GM18498 (cell line): Measurements from ENCODE around the gene CCSER1.

ENCODE experiments used
- ATAC-seq: cut with Tn5 transposase; IDR thresholded peaks from one replicate; pipeline ENCODE4 v1.9.1; 2021; ENCODE audit warnings: mild to moderate bottlenecking, moderate library complexity; ENCODE audit not compliant: unreplicated experiment

Gene CCSER1

DNA sequence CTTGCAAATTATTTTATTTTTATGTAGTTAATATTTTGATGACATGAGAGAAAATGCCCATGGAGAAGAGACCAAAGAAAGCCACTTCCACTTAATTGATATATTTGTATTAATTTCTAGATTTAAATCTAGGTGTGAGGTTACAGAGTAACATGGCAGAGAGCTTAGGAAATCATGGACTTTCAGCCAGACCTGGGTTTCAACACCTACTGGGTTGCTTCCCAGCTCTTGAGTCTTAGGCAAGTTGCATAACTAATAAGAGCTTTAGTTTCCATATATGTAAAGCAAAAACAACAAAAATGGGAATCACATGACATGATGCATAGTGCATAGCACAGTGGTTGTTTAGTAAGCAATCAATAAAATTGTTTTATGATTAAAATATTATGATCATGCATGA lies 413.3 kb downstream of the CCSER1 start:
- no peak for ATAC-seq

DNA sequence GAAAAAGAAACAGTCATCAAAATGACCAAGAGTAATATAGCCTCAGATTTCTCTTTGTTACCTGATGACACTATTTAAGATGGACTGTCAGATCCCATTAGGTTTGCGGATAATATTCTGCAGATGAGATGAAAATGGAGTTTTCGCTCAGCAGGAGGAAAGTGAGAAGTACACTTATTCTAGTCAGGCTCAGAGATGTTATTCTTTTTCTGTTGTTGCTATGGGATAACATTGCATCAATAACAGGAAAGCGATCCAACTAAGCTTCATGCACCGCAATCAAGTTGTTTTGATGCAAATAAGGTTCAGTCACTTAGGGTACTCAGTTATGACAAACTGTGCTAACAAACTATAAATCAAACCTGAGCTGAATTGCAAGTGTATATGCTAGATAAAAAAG lies 415.0 kb downstream of the CCSER1 start:
- ATAC-seq = no peak

DNA sequence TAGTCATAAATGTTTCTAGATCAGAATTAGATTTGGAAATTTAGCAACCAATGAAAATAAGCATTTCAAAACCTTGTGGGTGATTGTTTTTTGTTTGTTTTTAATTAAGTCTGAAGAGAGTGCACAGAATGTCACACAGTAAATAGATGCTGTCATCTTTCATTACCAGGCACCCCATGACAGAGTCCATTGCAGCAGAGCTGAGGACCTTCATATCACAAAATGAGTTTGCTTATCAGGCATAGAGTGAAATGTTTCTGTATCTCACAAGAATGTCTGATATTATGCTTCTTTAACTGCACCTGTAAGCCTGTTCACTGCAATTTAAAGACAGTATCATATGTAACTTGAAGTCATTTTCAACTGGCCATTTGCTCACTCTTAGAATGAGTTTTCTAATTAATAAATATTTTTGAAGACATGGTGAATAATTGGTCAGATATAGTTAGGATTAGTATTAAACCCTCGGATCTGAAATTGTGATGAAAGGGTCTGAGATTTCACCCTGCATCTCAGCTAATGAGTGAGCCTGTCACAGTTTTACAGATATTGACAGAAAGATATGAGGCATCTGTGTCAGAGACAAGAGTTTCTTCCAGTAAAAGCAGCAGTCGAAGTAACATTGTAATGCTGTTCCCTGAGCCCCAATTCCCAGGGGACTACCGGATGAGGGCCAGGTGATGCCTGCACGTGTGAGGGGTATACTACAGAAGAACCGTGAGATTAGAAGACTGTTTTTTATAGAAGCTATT lies 416.4 kb downstream of the CCSER1 start:
- ATAC-seq = no peak

DNA sequence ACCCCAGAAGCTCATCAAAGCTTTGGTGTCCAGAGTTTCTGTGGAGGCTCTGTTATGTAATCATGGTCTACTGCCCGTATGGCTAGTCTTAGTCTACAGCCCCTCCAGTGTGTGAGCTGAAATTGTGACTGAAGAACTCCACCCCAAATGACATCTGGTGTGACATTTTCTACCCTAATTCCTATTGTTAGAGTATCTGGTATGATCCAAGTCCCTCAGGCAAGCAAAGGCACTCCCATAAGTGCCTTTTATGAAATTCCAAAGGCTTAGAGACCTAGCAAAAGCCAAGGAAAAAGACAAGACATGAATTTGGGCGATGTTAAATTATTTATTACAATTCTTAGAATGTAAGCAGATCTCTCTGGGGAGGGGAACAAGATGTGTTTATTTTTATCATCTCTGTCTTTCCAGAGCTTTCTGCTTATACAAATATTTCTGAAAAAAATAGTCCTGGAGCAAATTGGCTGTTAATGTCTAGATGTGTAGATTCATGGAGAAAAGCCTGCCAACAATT lies 417.4 kb downstream of the CCSER1 start:
- no peak for ATAC-seq

DNA sequence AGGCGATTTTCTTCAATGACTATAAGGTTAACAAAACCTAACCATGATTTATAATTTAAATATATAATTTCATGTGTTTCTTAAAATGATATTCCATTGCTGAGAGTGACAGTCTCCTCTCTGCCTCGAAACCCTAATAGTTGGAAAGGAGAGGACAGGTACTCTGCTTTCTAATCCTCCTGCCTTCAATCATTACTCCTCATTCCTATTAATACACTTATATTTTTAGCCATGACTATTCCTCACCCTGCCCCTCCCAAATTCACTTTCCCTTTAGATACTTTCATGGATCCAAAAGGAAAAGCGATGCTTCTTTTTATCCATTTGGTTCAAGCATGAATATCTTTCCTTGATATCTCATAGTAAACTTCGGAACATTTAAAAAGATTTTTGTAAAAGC lies 418.2 kb downstream of the CCSER1 start:
- no peak for ATAC-seq

DNA sequence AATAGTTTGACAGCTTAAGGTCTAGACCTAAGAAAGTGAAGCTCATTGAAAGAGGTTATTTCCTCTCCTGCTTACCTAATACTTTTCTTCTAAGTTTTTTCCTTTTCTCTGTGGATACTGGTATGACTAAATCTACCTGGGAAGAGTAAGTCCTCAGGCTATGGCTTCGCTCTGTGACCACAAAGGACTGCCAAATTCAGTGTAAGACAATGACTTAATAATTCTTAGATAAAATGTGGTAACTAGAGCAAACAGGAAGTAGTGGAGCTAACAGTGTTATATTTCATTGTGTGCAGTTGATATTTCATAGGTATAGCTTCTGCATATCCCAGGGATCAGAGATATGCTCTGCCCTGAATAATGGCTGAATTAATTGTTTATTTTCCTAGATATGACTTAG lies 418.9 kb downstream of the CCSER1 start:
- no peak for ATAC-seq

DNA sequence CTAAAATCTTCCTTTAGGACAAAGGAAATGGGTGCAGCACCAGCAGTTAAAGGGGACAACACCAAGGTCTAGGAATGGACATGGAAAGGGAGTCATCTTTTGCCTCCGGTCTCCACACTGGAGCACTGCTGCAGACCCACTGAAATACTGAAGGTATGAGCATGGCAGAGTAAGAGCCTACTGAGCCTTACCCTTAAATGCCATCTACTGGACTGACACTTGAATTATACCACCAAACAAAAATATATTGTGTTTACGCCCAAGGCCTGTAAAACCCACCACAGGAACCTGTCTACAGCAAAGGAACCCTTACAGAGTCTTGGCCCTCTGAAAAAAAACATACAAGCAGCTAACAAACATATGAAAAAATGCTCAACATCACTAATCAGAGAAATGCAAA lies 443.4 kb downstream of the CCSER1 start:
- peak; percentile 47 for ATAC-seq

DNA sequence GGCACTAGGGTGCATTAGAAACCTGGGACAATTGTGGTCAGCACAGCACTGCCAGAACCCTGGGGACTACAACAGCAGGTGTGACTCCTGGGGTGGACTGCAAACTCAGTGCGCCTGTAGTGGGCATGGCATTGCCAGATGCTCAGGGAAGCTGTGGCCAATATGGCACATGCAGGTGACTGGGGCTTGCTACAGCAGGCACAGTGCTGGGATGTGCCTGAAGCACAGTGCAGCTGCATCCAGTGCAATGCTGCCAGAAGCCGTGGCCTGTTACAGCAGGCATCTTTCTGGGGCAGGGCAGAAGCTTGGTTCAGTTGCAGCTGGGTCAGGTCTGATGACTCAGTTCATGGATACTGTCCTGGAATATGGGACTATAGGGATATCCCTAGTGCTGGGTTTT lies 445.8 kb downstream of the CCSER1 start:
- ATAC-seq = no peak

DNA sequence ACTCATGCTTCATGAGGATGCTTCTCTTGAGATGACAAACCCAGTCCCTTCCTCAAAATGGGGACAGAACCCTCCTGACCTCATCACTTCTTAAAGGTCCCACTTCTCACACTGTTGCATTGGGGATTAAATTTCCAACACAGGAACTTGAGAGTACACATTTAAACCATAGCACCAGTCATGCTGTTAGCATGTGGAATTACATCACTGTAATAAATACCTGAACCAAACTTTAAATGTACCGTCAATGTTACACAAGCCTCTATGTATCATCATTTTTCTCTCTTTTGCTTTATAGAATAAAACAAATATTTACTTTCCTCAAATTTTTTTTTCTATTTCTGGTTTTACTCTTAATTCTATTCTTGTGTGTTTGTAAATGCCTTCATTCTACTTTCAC lies 448.2 kb downstream of the CCSER1 start:
- ATAC-seq = no peak

DNA sequence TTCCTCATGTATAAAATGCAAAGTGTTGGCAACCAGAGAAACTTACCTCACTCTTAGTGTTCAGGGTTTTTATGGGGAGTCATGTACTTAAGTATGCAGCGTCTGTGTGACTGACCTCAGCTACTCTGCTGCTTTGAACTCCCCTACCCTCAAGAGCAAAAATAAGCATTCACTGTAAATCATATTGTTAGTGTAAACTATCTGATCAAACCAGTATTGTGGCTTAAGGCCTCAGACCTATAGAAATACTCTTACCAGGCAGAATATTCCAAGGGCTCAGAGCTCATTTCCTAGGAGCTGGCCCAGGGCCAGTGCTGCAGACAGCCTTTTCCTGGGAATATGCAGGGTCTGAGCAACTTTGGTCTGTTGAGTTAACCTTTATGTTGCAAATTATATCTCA lies 453.1 kb downstream of the CCSER1 start:
- ATAC-seq = no peak

DNA sequence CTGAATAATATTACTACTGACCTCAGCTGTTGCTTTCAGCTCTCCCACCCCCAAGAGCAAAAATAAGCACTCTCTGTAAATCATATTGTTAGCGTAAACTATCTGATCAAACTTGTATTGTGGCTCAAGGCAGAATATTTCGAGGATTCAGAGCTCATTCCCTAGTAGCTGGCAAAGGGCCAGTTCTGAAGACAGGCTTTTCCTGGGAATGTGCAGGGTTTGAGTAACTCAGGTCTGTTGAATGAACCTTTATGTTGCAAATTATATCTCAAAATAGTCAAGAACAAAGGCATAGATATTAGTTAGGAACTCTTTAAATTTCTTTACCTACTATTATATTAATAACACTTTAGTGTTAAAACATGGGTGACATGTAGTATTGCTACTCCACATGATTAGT lies 454.9 kb downstream of the CCSER1 start:
- ATAC-seq = no peak

DNA sequence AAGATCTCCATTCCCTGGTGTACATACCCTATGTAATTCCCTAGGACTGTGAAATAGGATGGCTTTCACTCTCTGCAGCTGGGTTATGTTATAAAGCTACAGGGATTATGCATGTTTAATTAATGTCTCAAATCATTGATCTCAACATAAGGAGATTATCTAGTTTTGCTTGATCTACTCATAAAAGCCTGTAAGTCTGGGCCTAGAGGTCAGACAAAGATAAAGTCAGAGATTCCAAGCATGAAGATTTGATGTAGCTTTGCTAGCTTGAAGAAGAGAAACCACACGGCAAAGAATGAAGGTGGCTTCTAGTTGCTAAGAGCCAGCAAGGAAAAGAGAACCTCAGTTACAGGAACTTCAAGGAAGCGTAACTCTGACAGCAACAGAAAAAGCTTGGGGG lies 456.9 kb downstream of the CCSER1 start:
- no peak for ATAC-seq

DNA sequence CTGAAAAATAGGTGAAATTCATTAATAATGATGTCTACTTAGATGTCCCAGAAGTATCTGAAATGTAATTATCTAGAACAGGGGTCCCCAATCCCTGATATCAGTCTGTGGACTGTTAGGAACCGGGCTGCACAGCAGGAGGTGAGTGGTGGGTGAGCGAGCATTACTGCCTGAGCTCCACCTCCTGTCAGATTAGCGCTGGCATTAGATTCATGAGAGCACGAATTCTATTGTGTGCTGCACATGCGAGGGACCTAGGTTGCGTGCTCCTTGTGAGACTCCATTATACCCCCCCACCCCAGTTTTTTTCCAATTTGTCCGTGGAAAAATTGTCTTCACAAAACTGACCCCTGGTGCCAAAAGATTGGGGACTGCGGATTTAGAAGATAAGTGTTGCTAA lies 458.8 kb downstream of the CCSER1 start:
- no peak for ATAC-seq

DNA sequence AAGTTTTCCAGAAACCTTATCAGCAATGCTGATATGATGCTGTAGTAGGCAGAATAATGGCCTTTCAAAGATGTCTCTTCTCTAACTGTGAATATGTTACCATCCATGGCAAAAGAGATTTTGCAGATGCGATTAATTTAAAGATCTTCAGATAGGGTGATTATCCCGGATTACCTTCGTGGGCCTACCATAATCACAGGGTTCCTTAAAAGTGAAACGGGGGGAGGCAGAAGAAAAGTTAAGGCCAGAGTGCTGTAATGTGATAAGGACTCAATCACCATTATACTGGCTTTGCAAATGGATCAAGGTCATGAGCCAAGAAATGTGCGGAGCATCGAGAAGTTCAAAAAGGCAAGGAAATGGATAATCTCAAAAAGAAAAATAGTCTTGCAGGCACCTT lies 459.6 kb downstream of the CCSER1 start:
- ATAC-seq = no peak

DNA sequence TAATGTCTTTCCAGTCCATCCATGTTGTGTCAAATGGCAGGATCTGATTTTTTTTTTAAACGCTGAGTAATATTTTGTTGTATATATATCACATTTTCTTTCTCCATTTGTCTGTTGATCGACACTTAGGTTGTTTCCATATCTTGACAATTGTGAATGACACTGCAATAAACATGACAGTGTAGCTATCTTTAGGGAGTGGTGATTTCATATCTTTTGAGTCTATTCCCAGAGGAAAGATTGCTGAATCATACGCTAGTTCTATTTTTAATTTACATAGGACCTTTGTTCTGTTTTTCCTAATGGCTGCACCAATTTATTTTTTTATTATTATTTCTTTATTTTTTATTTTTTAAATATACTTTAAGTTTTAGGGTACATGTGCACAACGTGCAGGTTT lies 470.7 kb downstream of the CCSER1 start:
- no peak for ATAC-seq

DNA sequence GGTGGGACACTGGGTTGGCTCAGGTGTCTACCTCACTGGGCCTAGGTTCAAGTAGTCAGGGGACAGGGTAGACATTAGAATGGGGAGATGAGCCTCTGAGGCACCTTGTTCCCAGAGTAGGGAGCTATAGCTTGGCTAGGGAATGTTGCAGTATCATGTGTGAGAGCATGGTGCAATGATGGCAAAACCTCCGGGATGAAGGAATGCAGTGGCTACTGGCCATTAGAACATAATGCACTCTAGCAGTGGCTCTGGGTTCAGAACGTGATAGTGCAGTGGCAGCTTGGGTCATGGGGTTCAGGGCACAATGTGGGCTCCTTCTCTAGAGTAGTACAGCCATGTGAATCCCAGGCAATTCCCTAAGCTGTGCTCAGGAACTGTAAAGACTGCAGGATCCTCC lies 471.5 kb downstream of the CCSER1 start:
- ATAC-seq = no peak

DNA sequence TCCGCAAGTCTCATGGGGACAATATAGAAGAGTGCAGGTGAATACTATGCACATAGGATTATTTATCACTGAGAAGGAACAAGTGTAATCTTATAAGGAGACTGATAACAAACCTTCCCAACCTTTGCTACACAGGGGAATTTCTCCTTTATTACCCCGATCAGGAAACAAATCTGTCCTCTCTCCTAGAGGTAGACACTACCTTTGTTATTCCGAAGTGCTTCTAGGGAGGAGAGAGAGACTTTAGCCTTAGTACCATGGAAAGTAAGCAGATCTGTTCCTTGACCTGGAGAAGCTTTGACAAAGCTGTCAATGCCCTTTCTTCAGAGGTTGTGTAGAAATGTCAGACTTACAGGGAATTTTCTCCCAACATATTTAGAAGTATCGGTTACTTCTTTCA lies 475.5 kb downstream of the CCSER1 start:
- no peak for ATAC-seq

DNA sequence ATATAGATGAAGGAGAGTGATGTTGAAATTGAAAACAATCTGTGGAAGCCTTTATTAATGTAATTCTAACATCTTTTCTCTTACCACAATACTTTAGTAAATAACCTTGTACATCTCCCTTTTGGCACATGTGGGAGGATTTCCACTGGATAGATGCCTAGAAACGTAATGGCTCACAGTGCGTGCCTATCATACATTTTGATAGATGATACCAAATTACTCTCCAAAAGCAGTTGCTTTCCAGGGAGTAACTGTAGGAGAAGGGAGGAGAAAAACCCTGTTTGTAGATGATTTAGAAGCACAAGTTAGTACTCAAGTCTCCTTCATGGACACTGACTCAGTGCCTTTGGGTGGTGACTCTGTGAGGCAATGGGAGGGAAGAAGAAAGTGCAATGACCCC lies 476.3 kb downstream of the CCSER1 start:
- ATAC-seq = no peak

DNA sequence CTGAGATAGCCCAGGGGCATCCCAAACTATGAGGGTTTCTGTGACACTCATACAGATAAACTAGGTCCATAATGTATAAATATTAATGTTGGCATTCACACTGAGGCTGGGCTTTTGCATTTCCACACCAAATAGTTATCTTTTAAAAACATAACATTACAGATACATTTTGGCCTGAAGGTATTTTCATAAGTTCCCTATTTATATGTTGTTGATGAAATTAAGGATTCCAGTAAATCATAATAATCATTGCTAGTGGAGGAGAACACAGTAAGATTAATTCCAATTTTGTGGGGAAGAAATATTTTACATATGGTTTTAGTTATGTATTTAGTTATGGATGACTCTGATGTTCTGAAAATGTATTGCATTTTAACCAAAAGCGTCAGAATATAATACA lies 479.6 kb downstream of the CCSER1 start:
- ATAC-seq = no peak

DNA sequence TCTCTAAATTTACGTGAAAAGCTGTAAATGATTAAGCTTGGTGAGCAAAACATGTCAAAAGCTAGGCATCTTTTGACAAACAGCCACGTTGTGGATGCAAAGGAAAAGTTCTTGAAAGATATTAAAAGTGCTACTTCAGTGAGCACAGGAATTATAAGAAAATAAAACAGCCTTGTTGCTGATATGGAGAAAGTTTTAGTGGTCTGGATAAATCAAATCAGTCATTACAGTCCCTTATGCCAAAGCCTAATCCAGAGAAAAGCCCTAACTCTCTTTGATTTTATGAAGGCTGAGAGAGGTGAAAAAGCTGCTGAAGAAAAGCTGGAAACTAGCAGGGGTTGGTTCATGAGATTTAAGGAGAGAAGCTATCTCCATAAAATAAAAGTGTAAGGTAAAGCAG lies 487.2 kb downstream of the CCSER1 start:
- ATAC-seq = no peak

DNA sequence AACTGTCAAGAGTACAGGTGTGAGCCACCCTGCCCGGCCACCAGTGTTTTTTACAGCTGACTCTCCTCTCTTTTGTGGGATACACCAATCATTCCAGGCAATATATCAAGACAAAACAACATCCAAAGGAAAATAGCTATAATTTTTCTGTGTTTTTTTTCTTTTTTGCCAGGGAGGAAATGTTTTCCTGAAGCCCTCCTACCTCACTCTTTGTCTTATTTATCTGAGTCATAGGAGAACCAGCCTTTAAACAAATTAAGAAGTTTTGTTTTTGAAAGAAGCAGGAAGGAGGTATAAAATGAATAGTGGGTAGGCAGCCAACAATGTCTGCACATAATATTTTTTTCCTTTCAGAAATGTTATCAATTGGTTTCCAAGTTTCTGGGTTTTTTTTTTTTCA lies 493.9 kb downstream of the CCSER1 start:
- ATAC-seq = no peak

DNA sequence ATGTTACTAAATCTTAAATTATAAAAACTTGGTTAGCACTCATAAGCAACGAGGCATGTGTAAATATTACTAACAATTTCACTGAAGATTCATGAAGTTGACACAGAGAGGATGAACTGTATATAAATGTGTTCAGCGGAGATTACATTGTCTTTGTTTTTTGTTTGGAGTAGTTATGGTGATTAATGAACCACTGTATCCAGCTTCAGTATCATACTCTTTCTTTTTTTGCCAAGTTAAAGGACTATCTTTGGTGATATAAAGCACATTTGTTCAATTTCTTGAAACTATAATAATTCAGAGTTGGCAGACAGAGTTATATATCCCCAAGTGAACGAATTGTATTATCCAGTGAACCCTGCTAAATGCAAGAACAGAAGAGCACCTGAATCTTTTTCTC lies 497.6 kb downstream of the CCSER1 start:
- ATAC-seq = no peak
